Measurements from ENCODE around the gene CCSER1.

- TF ChIP-seq, protein P1, sequence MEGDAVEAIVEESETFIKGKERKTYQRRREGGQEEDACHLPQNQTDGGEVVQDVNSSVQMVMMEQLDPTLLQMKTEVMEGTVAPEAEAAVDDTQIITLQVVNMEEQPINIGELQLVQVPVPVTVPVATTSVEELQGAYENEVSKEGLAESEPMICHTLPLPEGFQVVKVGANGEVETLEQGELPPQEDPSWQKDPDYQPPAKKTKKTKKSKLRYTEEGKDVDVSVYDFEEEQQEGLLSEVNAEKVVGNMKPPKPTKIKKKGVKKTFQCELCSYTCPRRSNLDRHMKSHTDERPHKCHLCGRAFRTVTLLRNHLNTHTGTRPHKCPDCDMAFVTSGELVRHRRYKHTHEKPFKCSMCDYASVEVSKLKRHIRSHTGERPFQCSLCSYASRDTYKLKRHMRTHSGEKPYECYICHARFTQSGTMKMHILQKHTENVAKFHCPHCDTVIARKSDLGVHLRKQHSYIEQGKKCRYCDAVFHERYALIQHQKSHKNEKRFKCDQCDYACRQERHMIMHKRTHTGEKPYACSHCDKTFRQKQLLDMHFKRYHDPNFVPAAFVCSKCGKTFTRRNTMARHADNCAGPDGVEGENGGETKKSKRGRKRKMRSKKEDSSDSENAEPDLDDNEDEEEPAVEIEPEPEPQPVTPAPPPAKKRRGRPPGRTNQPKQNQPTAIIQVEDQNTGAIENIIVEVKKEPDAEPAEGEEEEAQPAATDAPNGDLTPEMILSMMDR (IDR thresholded peaks at IDR 0.05; ENCODE audit: borderline replicate concordance, extremely low read depth, low read length, poor library complexity, severe bottlenecking) = no peak
- no peak for TF ChIP-seq EZH2 (IDR thresholded peaks at IDR 0.05; ENCODE audit: borderline replicate concordance, low read depth, low read length, severe bottlenecking)
Observed at GRCh38 chr4:90648311-90648710, 521.1 kb downstream of the CCSER1 start.
